Thyroid gland (tissue), 4 donors: ENCODE measurements around the gene CTNNBL1.

Experiments
- CTCF ChIP-seq, 6 experiments: fragments of 200-600 bp in 3 of 6; fragments of 450-650 bp in 3 of 6; sonication (generic) in 3 of 6; IDR thresholded peaks; one replicate each; pipeline ENCODE4 v1.5.1; 2016 to 2019; ENCODE audit warnings: antibody characterized with exemption in 6 of 6, mild to moderate bottlenecking in 2 of 6, inconsistent platforms in 1 of 6, moderate library complexity in 1 of 6
- POLR2A ChIP-seq, 2 donors: fragments of 450-650 bp; IDR thresholded peaks; one replicate each; pipeline ENCODE4 v1.6.1; 2017; ENCODE audit warnings: antibody characterized with exemption in 2 of 2, mild to moderate bottlenecking in 2 of 2, moderate library complexity in 1 of 2

DNA sequence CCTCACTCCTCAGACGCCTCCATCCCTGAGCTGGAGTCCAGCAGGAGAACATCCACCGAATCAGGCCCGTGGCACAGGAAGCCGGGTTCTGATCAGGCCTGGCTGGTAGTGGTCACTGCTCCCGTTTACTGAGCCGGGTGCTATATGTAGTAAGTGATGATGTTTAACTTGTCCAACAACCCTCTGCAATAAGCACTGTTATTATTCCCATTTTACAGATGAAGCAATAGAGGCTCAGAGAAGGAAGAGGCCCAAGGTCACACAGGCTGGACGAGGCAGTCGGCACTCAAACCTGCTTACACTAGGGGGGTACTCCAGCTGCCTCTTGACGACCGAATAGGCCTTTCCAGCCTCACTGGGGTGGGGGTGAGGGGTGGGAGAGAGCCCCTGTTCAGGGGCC is 194.8 kb downstream of the CTNNBL1 start:
- TF ChIP-seq POLR2A (IDR thresholded peaks at IDR 0.05) = no peak
- TF ChIP-seq CTCF (IDR thresholded peaks at IDR 0.05) = no peak
